Occipital lobe (tissue), 2 donors: Measurements from ENCODE around the gene SYT9. TPM values are rescaled to one million over a fixed set of nuclear protein-coding genes. Genes with fewer than 3 reads are reported as not detected.

Experiments
- DNase-seq: peaks from one replicate; lab custom pipeline; 2025; lab: John Stamatoyannopoulos, UW
- total RNA-seq: library from RNA; depleted of rRNA; stranded (reverse); fragments of >200 nt; gene quantifications from one replicate; pipeline ENCODE4 v1.2.3, GENCODE V29; 2014

SYT9 gene
- total RNA-seq, 1 donor from 2014 or later = 4.7 TPM

DNA sequence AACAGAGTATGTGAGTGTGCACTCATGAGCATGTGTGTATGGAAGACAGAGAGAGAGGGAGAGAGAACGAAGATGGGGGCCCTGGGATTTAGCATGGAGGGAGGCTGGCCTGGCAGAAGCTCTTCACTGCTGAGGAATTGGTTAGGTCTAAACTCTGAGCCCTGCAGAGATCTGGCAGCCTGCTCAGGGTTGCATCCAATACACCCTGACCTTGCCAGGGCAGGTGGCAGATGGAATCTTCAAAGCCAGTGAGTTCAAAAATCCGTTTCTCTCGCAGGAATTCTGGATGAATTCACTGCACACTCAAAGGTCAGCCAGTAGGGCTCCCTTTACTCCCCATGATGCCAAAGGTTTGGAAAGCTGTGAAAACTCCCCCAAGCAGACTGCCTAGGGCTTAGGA lies 172.2 kb downstream of the SYT9 start:
- no peak for DNase-seq

DNA sequence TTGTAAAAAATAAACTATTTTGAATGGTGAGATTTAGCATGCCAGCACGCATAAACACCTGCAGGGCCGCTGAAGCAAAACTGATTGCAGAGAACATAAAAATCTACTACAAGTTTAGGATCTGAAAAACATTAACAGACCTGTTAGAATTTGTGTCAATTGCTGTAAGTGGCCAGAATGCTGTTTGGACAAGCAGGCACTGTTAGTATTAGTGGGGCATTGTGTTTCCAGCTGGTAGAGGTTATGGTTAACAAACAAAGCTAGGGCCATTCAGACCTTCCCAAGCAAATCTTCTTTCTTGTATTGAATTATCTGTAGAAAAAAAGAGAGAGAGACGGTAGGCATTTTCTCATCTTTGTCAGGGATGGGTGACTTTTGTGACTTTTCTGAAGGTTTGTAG lies 176.0 kb downstream of the SYT9 start:
- DNase-seq = no peak

DNA sequence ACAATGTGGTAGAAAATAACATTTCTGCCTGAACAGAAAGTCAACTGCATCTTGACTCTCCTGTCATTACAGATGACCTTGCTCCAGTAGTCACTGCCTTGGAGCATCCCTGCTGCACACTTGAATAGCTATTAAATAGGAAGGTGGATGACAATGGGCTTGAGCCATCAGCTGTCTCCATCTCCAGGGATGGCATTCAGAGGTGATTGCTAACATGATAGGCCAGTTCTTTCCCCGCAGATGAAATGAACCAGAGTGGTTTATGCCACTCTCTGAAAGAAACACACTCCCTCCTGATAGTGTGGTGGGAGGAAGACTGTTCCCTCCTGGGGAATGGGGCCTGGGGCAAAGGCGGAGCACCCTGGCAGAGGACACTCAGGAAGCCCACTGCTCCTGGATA lies 176.5 kb downstream of the SYT9 start:
- no peak for DNase-seq

DNA sequence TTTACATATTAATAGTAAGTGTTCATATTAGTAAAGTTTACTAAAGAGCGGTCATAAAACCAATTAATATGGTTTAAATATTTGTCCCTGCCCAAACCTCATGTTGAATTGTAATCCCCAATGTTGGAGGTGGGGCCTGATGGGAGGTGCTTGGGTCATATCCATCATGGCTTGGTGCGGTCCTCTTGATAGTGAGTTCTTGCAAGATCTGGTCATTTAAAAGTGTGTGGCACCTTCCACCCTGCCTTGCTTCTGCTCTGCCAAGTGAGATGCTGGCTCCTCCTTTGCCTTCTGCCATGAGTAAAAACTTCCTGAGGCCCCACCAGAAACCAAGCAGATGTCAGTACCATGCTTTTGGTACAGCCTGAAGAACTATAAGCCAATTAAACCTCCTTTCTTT lies 178.8 kb downstream of the SYT9 start:
- DNase-seq = no peak

DNA sequence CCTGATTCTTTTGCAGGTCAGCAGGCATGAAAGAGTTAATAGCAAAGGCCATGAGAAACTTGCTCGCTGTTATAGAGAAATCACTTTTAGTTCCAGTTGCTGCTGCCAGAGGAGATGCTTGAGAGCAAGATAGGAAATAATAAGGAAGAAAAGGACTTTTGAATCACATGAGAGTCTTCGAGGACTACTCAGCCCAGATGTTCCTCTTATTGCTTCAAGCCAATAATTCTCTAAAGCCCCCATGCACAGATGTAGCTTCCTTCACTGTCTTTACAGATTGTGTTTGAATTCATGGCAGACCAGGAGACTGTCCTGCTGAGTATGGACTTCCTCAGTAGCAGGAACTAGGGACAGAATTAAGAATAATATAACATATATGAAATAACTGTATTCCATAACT lies 183.5 kb downstream of the SYT9 start:
- DNase-seq = no peak

DNA sequence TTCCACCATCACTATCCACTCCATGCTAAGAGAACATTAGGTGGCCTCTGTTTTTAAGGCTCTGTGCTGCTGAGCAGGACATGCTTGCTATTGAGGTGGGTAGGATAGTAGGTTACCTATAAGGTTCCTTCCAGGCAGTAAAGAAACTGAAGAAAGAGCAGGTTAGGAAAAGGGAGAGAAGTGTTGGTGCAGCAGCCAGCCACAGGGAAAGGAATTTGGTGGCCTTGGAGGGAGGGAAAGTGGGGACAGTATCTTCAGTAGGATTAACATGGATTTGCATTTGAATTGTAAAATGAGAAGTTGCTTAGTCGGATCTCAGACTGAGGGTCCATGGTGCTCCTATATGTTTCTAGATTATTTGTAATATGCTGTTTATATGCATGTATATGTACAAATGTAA lies 184.4 kb downstream of the SYT9 start:
- no peak for DNase-seq

DNA sequence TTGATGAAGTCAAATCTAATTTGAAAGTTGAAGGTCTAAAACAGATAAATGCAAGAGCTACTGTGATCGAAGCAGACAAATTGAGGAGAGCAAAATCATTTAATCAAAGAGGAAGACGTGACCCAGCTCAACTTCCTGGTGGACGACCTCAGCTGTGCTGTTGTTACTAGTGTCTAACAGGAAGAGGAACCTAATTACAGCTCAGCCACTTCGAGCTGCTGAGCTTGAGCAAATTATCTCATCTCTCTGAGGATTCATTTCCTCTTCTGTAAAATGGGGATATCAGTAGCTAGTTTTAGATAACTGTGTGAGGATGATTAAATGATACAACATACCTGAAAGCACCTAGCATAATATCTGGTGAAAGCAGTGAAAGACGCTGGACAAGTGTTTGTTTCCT lies 185.0 kb downstream of the SYT9 start:
- no peak for DNase-seq

DNA sequence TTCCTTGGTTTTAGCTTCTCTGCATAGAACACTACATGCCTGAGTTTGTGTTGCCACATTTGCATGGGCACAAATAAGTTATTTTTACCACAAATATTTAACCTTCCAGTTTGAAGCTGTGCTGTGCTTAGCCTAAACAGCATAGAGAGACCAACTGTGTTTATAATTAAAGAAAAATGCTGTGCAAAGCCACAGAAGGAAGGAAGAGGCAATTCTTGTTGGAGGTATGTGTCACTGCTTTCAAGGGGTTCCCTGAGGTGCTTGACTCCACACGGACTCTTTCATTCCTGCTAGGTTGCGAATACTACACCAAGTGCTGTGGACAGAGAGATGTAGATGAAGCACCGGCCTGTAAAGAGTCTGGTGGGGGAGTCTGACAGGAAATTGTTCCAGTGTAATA lies 186.0 kb downstream of the SYT9 start:
- DNase-seq = no peak

DNA sequence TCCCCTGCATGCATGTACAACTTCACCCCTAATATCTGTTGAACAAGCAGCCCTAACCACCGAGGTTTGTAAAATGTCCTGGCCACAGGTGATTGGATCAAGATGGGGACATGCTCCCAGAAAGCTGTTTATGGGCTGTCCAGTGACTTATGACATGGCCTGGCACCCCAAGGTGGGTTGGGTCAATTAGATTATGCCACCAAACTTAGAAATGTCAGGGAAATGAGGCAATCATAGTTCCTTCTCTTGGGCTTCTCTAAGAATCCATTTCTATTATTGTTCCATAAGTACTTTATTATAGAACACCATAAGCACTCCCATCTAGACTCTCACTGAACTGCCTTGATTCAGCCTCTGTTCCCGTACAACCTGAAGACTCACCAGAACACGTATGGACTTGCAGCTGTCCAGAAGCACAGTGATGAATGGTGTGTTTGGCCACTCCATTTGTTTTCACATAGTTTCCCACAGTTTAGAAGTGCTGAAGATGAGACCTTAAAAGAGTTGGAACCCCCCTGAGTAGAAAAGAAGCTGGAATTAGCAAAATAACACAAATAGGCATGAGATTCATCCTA lies 188.1 kb downstream of the SYT9 start:
- no peak for DNase-seq

DNA sequence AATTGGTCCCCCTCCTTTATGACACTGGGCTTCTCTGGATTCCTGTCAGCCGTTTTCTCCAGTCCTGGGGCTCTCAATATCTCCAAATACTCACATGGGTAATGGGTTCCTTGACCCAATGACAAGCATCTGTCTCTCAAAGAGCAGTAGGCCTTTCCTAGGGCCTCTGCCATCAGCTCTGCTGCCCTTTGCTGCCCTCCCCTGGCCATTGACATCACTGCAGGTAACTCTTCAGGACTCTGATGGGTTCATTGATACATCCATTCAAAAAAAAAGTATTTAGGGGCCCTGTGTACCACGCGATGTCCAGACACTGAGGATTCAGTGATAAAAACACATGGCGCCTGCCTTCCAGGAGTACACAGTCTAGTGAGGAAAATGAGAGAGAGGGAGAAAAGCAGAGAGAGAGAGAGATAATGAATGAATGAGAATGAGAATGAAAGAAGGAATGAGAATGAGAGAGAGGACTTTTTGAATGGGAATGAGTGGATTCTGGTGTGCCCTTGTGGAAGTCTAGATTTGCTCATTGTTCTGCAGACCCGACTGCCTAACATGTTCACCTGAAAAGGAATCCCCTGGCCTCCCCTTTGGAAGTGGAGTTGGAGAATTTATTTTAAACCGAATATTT lies 191.0 kb downstream of the SYT9 start:
- peak; percentile 49 for DNase-seq

DNA sequence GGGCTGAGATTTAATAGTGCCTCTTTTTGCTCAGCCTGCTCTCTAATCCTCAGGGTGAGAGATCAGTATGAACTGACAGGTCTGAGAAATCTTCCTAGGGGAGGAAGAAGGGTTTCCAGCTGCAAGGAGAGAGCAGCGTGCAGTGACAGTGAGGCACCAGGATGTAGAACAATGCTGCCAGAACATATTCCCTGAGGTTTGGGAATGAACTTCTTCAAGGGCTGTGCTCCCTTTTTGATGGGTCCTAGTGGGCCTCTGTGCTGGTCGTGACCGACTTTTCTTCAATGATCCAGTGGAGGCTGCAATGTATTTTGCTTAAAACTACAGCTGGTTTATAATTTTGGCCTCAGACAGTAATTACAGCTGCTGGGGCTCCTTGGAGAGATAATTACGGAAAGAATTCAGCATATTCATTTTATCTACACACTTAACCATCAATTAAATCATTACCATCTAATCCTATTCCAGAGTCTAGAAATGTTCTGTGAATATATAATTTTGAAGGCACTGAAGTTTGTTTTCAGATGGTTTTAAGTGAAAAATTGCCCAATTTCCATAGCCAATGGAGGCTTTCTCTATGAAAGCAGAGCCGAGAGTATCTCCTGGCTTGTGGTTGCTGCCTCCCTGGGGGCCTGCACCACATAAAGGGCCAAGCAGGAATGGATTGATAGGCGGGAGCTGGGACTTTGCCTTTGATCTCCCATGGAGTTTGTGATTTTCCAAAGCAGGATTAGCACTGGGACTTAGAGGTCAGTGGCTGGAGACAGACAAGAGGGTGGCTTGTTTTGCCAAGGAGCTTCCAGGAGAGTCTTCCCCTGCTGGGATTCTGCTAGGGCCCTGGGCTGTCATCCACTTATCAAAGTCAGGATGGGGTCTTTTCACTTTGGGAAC lies 192.6 kb downstream of the SYT9 start:
- DNase-seq = no peak

DNA sequence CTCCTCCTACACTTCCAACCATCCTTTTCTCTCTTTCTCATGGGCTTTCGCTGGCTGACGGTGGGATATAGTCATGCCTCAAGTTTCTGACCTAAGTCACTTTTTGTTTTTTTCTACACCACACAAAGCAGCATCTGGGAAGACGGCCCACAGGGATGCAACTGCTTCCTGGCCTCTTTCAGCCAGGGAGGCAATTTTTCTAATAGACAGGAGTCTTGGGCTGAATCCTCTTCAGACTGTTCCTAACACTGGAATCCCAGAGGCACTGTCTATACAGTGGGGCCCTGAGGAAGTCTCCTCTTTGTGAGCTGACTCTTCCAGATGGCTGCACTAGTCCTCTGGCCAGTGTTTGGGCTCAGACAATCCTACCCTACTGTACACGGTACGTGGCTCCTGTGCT lies 193.9 kb downstream of the SYT9 start:
- DNase-seq = no peak

DNA sequence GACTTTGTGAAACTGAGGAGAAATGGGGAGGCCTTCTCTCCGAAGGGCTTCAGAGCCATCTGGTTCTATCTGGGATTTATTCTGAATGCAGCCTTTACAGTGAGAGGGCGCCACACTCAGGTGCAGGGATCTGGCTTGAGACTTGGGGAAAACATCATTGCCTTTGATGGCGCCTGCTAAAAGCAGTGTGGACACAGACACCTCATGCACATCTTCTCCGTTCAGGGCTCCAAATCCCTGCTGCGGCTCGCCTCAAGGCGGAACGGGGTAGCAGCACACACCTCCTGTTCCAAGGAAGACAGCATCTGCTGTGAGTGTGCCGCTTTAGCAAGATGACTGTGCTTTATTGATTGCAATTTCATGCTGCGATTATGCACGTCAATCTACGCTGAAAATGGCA lies 196.5 kb downstream of the SYT9 start:
- no peak for DNase-seq

DNA sequence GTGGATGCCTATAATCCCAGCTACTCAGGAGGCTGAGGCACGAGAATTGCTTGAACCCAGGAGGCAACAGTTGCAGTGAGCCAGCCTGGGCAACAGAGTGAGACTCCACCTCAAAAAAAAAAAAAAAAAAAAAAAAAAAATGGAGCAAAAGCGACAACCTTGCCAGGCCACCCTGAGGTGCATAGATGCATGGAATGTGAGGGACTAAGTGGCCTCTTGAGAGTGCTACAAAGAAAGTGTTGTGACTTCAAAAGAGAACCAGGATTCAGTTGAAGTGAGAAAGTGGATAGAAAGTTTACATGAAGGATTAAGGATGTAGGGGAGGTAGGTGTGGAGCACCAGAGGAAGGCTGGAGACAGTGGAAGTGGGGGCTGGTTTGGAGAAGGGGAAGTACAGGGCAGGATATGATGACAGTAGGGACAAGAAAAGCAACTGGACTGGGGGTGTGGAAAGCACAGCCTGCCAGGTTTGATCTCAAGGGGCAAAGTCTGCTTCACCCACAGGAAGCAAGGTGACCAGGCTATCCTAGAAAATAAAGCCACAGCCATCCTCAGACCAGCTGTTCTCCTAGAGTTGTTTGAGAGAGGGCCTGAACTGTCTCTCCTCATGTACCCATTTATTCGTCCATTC lies 197.6 kb downstream of the SYT9 start:
- no peak for DNase-seq

DNA sequence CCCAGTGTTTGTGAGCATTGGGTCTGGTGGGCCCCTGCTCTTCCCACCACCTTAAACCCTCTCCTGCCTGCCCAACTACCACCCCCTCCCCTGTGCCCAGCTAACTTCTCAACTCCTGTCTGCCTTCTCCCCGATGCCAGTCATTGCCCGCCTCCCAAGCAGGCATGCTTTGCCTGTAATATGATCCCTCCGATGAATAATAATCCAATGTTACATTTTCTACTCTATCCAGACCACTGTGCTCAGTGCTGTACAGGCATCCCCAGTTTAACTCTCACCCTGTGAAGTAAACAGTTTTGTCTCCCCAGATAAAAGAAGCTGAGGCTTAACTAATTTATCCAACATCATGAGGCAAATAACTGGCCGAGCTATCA lies 198.1 kb downstream of the SYT9 start:
- DNase-seq = no peak

DNA sequence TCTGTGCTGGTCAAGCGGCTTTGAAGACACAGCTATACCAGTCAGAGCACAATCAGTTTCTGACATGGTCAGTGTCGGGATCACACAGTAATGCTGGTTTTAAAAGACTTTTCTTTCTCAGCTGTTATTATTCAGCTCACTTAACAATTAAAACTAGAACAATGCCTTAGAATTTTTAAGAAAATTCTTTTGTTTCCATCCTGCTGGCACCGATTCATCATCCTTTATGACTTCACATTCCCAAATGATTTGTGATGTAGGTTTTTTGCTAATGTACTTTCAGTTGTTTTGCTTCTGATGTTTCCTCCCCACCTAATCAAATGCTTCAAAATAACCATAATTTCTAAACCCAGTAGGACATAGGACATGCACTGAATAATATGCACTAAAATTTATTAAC lies 199.1 kb downstream of the SYT9 start:
- no peak for DNase-seq

DNA sequence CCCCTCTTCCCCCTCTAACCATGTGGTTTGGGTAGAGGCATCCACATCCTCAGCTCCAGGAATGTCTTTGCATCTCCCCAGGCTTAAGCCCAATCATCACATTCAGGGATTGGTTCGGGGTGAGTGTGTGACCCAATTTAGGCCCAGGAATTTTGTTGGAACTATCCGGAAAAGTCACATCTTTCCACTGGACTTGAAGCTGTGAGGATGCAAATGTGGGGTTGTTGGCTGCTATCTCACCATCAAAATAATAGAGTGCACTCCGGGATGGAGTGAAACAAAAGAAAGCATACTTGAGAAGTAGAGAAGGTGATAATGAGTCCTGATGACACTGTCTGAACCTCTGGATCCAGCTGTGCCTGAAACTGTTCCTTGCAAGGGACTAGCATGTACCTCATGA lies 199.8 kb downstream of the SYT9 start:
- no peak for DNase-seq

DNA sequence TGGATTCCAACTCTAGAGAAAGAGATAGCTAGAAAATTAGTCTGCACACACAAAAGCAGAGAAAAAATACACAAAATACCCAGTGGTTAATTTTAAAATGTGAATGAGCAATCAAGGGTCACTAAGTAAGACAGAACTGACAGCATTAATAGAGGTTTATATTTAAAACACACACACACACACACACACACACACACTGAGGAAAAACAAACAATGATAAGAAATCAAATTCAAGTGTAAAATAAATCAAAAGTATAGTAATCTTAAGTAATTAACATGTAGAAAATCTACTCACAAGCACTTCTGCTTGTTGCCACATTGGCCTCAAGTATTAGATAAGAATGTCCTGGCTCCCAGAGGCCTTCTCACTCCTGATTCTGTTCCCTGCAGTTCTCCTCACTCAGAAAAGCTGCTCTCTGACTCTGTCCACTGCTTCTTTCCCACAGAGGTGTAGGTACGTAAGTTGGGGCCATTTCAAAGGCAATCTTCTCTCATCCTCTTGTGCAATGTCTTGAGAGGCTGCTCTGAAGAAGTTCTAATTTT lies 200.3 kb downstream of the SYT9 start:
- no peak for DNase-seq

DNA sequence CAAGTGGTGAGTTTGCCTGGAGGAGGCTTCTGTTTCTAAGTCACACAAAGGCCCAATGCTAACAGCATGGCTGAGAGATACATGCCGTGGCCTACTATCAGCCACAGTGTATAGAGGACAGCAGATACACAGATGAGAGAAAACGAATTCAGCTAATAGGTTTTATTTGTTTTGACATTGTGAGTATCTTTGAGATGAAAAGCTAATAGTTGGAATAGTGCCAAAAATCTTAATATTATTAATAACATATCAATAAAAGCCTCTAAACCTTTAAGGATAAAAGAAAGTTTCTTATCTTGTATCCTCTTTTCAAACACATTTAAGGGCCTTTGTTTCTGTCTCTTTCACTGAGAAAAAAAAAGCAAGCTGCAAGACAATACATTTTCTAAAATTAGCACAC lies 203.2 kb downstream of the SYT9 start:
- DNase-seq = no peak

DNA sequence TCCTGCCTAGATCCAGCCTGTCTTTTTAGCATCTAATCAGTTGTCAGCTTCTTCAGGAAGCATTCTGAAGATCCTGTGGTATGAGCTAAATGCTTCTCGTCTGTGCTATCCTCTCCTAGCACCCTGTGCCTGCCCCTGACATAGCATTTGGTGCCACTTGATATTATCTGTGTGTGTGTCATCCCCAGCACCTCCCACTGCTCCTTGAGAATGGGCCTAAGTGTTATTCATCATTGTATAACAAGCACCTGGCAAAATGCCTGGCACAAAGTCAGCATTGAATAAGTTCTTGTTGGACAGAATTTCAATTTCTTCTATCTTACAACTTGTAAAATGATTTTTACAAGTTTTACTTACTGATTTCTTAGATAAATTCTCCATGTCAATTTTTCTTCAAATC lies 205.5 kb downstream of the SYT9 start:
- peak; percentile 11 for DNase-seq

DNA sequence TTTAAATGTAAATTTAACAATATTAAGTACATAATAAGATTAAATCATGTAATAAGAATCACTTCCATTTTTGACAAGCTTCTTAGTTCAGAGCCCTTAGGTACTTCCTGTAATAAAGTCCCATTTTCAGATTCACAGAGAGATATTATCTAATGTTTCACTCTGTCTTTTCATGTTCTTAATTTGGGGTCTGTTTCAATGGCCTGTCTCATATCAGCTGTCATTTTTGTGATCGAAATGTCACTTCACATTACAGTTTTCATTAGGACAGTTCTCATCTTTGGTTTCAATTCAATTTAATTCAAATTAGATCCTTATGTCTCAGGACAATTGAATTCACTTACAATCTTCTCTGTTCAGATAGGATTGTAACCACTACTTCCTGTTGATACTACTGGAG lies 211.0 kb downstream of the SYT9 start:
- no peak for DNase-seq

DNA sequence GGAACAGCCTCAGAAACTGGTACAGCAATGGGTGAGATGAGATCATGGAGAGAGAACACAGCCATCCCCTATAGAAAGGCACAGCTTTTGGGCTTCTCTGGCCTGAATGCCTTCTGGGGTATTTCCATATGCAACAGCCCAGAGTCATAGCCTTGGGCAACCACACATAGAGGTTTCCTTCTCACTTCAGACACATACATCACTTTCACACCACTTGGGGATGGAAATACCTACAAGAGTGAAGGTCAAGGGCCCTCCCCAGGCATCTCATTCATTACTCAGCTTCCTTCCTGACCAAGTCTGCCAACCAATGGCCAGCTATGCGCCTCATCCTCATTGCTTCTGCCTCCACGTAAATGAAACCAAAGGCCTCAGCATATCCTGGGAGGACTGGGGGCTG lies 215.9 kb downstream of the SYT9 start:
- no peak for DNase-seq
